22Rv1 (cell line): ENCODE data around the gene RANBP17.

Experiments
- ZFX ChIP-seq: fragments of 450-650 bp; IDR thresholded peaks from 2 replicates; pipeline ENCODE4 v1.6.1; 2017; ENCODE audit warnings: antibody characterized with exemption, borderline replicate concordance
- TF ChIP-seq, protein P1 (sequence below): fragments of 450-650 bp; IDR thresholded peaks from 2 replicates; pipeline ENCODE4 v1.5.1; 2017; ENCODE audit warnings: mild to moderate bottlenecking

DNA sequence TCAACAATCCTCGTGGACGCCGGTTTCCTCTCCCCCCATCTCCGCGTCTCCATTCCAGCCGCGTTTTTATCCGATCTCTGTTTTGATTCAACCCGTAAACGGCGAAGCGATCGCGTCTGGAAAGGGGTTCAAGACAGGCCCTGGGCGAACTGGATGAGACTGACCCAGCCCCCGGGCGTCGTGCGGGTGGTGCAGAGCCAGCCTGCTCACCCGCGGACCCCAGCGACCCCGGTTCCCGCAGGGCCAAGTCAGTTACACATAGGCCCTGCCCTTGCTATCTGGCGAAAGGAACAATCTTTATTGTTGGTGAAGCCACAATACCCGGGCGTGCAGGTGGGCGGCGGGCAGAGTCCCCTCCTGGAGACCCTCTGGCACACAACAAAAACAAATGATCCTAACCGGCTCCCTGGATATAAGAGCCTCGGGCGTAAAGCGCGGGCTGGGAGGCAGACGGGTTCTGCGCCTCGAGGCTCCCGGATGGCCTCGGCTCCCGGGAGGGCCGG lies 449.1 kb downstream of the RANBP17 start:
- TF ChIP-seq, protein P1, sequence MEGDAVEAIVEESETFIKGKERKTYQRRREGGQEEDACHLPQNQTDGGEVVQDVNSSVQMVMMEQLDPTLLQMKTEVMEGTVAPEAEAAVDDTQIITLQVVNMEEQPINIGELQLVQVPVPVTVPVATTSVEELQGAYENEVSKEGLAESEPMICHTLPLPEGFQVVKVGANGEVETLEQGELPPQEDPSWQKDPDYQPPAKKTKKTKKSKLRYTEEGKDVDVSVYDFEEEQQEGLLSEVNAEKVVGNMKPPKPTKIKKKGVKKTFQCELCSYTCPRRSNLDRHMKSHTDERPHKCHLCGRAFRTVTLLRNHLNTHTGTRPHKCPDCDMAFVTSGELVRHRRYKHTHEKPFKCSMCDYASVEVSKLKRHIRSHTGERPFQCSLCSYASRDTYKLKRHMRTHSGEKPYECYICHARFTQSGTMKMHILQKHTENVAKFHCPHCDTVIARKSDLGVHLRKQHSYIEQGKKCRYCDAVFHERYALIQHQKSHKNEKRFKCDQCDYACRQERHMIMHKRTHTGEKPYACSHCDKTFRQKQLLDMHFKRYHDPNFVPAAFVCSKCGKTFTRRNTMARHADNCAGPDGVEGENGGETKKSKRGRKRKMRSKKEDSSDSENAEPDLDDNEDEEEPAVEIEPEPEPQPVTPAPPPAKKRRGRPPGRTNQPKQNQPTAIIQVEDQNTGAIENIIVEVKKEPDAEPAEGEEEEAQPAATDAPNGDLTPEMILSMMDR, result no peak
- TF ChIP-seq ZFX, result no peak
